HG03439 (cell line): ENCODE measurements around the gene PLCG2.
"Not testable (repeated sequence)": the region's sequence is repeated elsewhere in the genome, so short reads cannot be mapped to it uniquely, and the experiment has no call there.

Source experiments
- ATAC-seq: cut with Tn5 transposase; IDR thresholded peaks from one replicate; pipeline ENCODE4 v1.9.1; 2021; ENCODE audit warnings: mild to moderate bottlenecking, moderate library complexity; ENCODE audit not compliant: unreplicated experiment

PLCG2 gene

GRCh38 chr16:81752876-81753227 lies 26.2 kb upstream of the PLCG2 start:
- ATAC-seq = no peak

- ATAC-seq = no peak
Observed at GRCh38 chr16:81754858-81755257, 24.2 kb upstream of the PLCG2 start.

DNA sequence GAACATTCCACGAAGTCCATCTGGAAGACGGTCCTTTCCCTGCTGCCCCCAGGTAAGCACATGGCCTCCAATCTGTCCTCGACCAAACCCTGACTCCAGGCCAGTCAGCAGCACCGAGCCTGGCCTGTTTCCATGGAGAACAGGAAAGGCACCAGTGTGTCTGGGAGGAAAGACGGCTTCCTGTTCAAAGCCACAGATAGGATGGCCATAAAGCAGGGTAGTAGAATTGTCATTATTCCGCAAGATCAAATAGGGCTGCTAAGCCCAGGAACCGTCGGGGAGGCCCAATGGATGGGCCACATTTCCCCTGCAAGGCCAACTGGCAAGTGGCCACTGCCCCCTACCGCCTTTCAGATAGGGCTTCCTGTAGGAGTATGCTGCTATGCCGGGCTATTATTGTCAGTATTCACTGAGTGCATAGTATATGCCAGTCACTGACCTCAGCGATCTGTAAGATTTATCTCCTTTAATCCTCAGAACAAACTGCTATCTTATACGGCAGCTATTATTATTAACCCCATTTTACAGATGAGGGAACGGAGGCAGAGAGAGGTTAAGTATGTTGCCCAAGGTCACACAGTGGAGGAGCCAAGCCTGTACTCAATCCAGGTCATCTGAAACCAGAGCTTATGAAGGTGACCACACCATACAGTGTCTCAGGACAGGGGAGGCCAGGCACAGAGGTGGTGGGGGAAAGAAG lies 23.0 kb upstream of the PLCG2 start:
- no peak for ATAC-seq

GRCh38 chr16:81756615-81757356 lies 22.3 kb upstream of the PLCG2 start:
- ATAC-seq = no peak

GRCh38 chr16:81758376-81758775 lies 20.7 kb upstream of the PLCG2 start:
- no peak for ATAC-seq

DNA sequence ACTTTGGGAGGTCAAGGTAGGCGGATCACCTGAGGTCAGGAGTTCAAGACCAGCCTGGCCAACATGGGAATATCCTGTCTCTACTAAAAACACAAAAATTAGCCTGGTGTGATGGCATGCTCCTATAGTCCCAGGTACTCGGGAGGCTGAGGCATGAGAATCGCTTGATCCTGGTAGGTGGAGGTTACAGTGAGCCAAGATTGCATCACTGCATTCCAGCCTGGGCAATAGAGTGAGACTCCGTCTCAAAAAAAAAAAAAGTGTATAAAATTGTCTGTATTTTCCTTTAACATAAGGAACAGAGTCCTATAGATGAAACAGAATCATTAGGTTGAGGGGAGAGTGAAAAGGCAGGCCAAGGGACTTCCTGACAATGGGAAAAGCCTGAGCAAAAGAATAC lies 16.8 kb upstream of the PLCG2 start:
- ATAC-seq = not testable (repeated sequence)

DNA sequence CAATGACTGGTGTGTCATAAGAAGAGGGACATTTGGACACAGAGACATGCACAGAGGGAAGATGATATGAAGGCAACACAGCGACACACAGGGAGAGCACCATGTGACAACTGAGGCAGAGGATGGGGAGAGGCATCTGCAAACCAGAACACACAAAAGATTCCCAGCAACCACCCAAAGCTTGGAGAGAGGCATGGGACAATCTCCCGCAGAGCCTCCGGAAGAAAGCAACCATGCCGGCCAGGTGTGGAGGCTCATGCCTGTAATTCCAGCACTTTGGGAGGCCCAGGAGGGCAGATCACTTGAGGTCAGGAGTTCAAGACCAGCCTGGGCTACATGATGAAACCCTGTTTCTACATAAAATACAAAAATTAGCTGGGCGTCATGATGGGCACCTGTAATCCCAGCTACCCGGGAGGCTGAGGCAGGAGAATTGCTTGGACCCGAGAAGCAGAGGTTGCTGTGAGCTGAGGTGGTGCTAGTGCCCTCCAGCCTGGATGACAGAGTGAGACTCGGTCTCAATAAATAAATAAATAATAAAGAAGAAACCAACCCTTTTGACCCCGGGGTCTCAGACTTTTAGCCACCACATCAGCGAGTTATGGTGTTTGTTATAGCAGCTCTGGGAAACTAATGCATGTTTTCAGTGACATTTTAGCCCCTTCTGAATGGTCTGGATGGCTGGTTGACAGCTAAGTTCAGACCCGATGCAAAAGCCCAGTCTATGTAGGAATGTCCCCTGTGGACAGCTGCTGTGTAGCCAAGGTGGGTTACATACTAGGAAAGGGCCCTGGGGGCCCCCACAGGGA lies 13.8 kb upstream of the PLCG2 start:
- ATAC-seq = no peak

DNA sequence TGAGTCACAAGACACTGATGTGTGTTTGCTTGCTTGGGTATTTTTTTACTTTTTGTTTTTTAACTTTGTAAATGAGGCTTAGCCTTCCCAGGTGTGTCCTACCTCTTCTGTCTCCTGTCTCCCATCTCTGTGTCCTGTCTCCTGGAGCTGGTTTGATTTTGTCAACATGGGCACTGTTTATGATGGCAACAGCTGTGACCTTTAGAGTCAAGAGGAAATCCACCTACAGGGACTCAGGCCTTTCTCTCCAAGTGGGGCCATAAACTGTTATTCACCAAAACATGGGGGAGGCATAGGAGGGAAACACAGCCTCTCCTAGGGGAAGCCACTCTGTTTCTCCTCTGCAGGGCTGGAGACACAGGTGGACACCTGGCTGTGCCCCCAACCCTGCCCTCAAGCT lies 13.1 kb upstream of the PLCG2 start:
- no peak for ATAC-seq

GRCh38 chr16:81767987-81768592 lies 11.0 kb upstream of the PLCG2 start:
- no peak for ATAC-seq

DNA sequence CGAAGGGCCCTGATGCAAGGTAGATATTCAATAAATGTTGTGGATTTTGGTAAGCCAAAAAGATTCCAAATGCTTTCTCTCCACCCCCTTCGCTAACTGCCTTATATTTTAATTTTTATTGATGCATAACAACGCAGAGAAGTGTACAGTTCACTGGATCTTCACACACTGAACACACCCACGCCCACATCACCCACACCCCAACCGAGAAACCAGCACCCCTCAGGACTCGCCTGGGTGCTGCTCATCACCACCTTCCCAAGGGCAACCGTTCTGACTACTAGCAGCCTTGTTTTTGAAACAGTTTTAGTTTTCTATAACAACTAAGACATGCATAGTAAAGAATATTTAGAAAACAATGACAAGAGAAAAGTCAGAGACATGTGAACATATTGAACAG lies 9.1 kb upstream of the PLCG2 start:
- ATAC-seq = no peak

DNA sequence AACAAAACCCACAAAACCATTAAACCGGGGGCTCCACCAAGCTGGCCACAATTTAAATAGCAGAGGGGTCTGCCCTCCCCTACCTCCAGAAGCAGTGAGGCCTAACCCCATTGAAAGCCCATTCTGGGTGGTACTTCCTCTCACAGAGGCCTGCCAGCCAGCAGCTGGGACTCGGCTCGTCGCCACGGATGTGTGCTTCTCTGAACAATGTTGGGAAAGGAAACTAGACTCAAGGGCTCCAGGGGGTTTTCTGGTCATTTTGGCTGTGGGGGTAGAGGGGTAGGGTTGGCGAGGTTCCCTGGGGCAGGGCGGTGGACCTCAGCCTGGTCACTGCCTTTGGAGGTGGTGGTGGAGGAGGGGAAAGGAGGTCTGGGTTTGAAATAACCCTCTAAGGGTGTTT lies 4.7 kb upstream of the PLCG2 start:
- ATAC-seq = no peak

GRCh38 chr16:81775570-81775969 lies 3.5 kb upstream of the PLCG2 start:
- ATAC-seq = no peak

DNA sequence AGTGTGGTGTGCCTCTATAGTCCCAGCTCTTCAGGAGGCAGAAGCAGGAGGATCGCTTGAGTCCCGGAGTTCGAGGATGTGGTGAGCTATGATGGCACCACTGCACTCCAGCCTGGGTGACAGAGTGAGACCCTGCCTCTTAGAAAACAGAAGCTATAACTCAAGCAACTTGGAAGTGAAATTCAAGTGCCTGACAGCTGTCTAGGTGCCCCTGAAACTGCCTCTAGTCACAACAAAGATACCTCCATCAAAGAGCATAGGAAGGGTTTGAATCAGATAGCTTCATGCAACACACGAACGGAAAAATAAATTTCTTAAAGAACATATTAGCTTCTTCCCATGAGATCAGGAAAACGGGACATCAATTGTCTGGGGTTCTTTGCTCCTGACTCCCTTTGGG lies 860 bp upstream of the PLCG2 start:
- no peak for ATAC-seq

DNA sequence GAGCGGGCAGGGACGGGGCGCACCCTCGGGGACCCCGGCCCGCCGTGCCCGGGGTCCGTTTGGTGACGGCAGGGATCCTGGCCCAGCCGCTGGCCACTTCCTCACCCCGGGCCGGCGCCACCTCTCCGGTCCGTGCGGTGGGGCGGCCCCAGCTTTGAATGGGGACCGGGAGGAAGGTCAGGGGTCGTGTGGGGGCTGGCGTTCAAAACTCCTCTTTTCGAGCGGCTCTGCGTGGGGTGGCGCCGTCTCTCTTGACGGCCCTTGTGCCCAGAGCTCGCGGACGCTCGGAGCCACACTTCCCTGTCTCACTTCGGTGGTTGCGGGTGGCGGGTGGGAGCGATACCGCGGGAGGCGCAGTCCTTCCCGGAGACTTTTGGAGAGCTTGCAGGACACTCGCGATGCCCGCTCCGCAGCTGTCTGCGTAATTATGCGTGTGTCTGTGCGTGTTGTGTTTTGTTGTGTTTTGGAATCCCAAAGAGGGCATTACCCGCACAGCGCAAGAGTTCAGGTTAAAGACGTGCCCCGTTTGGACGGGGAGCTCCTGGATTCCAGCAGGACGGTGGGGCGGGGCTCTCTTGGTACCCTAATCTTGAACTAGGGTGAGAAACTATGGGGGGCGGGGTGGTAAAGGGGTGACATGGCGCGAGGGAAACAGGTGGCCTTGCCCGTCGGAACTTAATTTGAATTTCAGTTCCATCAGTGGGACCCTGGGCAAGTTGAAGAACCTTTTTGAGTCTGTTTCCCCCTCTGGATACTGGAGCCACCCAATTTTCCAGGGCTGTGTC lies 637 bp downstream of the PLCG2 start:
- ATAC-seq = peak; percentile 11

DNA sequence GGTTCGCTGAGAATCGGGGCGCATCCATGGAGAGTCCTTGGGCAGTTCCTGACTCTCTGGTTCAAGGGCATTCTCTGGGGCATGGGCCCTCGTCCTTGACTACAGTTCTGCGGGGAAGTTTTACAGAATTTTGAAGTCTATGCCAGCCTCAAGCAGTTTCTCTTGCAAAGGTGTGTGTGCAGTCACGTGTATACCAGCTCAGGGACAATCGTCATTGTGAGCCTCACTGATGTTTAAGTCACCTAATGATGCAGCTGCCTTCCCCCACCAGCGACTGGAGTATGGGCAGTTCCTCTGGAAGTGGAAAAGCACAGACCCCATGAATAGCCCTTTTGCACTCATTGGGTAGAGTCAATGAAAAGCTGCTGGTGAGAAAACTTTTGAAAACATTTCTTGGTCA lies 1.3 kb downstream of the PLCG2 start:
- no peak for ATAC-seq

DNA sequence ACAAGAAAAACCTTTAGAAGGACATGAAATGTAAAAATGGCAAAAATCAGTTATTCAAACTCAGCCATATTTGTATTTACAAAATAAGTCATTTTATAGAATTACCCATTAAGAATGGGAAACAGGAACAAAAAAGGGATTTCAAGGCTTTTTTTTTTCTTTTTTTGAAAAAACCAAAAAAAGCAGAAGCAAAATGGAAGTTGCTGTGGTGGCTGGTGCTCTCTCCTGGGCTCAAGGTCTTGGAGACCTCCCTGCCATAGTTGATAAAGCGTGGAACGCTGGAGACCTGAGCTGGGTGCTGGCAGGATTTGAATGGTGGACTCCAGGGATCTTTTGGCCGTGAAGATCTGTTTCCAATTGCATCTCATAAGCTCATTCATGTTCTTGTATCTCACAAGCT lies 3.1 kb downstream of the PLCG2 start:
- no peak for ATAC-seq

DNA sequence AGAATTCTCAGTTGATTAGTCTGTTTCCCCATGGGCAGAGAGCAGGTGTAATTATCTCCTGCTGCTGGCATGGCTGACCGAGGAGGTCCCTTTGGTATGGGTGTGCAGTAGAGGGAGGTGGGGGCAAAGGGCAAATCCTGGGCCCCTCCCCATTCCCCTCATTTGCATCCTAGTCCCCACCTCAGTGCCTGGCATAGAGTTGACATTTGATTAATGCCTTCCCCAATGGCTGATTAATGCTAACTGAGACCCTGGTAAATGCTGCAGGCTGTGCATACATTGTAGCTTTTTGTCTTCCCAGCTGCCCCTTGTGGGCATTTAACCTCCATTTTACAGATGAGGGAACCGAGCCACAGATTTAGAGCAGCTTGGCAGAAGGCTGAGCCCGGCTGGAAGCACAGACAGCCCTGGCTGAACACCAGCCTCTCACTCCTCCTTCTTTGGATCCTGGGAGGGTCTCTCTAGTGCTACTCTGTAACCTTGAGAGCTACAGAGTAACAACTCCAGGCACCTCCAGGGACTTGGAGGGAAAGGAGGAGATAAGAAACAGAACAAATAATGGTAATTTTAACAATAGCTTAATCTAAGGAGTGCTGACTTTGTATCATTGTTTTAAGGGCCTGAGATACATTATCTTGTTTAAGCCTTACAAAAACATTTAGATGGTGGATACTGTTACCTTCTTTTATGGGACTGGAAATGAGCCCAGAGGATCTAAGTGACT lies 5.1 kb downstream of the PLCG2 start:
- ATAC-seq = peak; percentile 36

- ATAC-seq = no peak
Observed at GRCh38 chr16:81785138-81785924, 6.2 kb downstream of the PLCG2 start.

DNA sequence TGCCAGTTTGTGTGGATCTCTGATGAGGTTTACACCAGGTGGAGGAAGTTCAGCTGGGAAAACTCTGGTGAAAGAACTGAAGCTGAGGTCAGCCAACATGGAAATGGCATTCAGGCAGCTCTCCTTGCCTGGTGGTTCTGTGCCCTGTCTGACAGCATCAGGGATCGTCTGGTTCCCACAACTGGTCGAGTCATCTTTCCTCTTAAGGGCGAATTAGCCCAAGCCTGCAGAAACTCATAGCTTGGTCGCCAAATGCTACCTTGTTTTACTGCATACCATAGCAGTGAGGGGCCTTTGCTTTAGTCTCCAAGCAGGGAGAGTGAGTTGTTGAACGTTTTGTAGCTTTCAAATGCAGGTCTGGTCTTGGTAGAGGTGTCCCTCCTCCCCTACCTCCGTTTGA lies 7.2 kb downstream of the PLCG2 start:
- no peak for ATAC-seq
